RWPE2 (cell line): Measurements from ENCODE around the gene MRM2.
A peak's percentile ranks its signal among the peaks of the same experiment; 100 is the strongest.

Experiments
- ATAC-seq: fragments of 200-7000 bp; cut with Tn5 transposase; 3 replicates; pipeline ENCODE4 v1.9.1; 2021; ENCODE audit warnings: low read depth
- DNase-seq: peaks from one replicate; pipeline ENCODE4 v3.0.0-alpha.2; 2020; ENCODE audit warnings: low spot score
- H3K27ac ChIP-seq: fragments of 450-650 bp; 2 replicates; pipeline ENCODE4 v1.5.1; 2017; ENCODE audit warnings: mild to moderate bottlenecking; ENCODE audit not compliant: poor library complexity, severe bottlenecking
- H3K27me3 ChIP-seq: fragments of 250-450 bp; sonication (Bioruptor Pico); 2 replicates; pipeline ENCODE4 v1.5.1; 2021; ENCODE audit warnings: mild to moderate bottlenecking, moderate library complexity; ENCODE audit not compliant: insufficient read depth, poor library complexity, severe bottlenecking
- H3K36me3 ChIP-seq: fragments of 250-450 bp; sonication (Bioruptor Pico); 2 replicates; pipeline ENCODE4 v1.5.1; 2020; ENCODE audit warnings: low read depth, mild to moderate bottlenecking, moderate library complexity
- H3K4me1 ChIP-seq: fragments of 250-450 bp; sonication (Bioruptor Pico); 2 replicates; pipeline ENCODE4 v1.5.1; 2021; ENCODE audit warnings: mild to moderate bottlenecking, moderate library complexity; ENCODE audit not compliant: insufficient read depth, poor library complexity, severe bottlenecking
- H3K4me3 ChIP-seq: fragments of 250-450 bp; sonication (Bioruptor Pico); 2 replicates; pipeline ENCODE4 v1.5.1; 2021; ENCODE audit warnings: mild to moderate bottlenecking, moderate library complexity; ENCODE audit not compliant: severe bottlenecking
- H3K9me3 ChIP-seq: fragments of 250-450 bp; sonication (Bioruptor Pico); 2 replicates; pipeline ENCODE4 v1.5.1; 2021; ENCODE audit warnings: mild to moderate bottlenecking, moderate library complexity; ENCODE audit not compliant: severe bottlenecking
- CTCF ChIP-seq: fragments of 450-650 bp; IDR thresholded peaks from one replicate; pipeline ENCODE4 v1.5.1; 2017; ENCODE audit warnings: mild to moderate bottlenecking, moderate library complexity; ENCODE audit not compliant: poor library complexity, severe bottlenecking

MRM2 gene

GRCh38 chr7:2249744-2250323, 7.8 kb upstream of the MRM2 start:
- no peaks in the 10 kb centered on the region for H3K9me3 ChIP-seq
- no peak for TF ChIP-seq CTCF
- ATAC-seq = no peak
- peaks cover 9% of the 10 kb centered on the region for H3K4me1 ChIP-seq
- DNase-seq = peak; percentile 64
- peak overlapping the region; percentile 68 for H3K27ac ChIP-seq
- H3K36me3 ChIP-seq = no peaks in the 10 kb centered on the region
- H3K27me3 ChIP-seq = no peaks in the 10 kb centered on the region
- no peak overlapping the region for H3K4me3 ChIP-seq

- Histone ChIP-seq H3K27ac (peak overlapping the region; percentile 68), H3K4me3 (no peak overlapping the region), H3K27me3 (no peaks in the 10 kb centered on the region), H3K9me3 (no peaks in the 10 kb centered on the region), H3K4me1 (peaks cover 9% of the 10 kb centered on the region), H3K36me3 (no peaks in the 10 kb centered on the region)
- peak; percentile 33 for TF ChIP-seq CTCF
- peak; percentile 77 for DNase-seq
- peak; percentile 81 for ATAC-seq
These were observed 7.1 kb upstream of the MRM2 start for GRCh38 chr7:2248984-2249694.

GRCh38 chr7:2247141-2247995, 5.4 kb upstream of the MRM2 start:
- DNase-seq = peak; percentile 45
- H3K27ac ChIP-seq = no peak overlapping the region
- H3K4me1 ChIP-seq = peaks cover 9% of the 10 kb centered on the region
- H3K27me3 ChIP-seq = no peaks in the 10 kb centered on the region
- H3K9me3 ChIP-seq = no peaks in the 10 kb centered on the region
- no peak overlapping the region for H3K4me3 ChIP-seq
- H3K36me3 ChIP-seq = no peaks in the 10 kb centered on the region
- TF ChIP-seq CTCF = peak; percentile 26
- ATAC-seq = no peak

- Histone ChIP-seq H3K4me1 (peaks cover 9% of the 10 kb centered on the region), H3K27ac (no peak overlapping the region)
- no peak for ATAC-seq
These were observed 4.1 kb upstream of the MRM2 start for GRCh38 chr7:2245883-2246675.

More at GRCh38 chr7:2245883-2246675, 4.1 kb upstream of the MRM2 start:
- no peak for TF ChIP-seq CTCF
- Histone ChIP-seq H3K9me3 (no peaks in the 10 kb centered on the region), H3K4me3 (no peak overlapping the region), H3K27me3 (no peaks in the 10 kb centered on the region), H3K36me3 (no peaks in the 10 kb centered on the region)
- no peak for DNase-seq
